Measurements from ENCODE around the gene SLC39A13. TPM values are rescaled to one million over a fixed set of nuclear protein-coding genes. Genes with fewer than 3 reads are reported as not detected.

The SLC39A13 gene
- total RNA-seq, 1 experiment from 2014 or later, result 29.8 TPM

DNA sequence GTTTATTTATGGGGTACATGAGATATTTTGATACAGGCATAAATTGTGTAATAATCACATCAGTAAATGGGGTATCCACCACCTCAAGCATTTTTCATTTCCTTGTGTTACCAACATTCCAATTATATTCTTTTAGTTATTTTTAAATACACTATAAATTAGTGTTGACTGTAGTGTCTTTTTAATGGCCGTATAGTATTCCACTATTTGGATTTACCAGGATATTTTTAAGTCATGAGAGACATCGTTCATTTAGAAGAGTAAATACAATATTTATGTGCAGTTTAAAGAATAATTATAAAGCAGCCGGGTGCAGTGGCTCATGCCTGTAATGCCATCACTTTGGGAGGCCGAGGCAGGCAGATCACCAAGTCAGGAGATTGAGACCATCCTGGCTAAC lies 23.9 kb upstream of the SLC39A13 start:
- no peak for DNase-seq (ENCODE audit: low read depth)

DNA sequence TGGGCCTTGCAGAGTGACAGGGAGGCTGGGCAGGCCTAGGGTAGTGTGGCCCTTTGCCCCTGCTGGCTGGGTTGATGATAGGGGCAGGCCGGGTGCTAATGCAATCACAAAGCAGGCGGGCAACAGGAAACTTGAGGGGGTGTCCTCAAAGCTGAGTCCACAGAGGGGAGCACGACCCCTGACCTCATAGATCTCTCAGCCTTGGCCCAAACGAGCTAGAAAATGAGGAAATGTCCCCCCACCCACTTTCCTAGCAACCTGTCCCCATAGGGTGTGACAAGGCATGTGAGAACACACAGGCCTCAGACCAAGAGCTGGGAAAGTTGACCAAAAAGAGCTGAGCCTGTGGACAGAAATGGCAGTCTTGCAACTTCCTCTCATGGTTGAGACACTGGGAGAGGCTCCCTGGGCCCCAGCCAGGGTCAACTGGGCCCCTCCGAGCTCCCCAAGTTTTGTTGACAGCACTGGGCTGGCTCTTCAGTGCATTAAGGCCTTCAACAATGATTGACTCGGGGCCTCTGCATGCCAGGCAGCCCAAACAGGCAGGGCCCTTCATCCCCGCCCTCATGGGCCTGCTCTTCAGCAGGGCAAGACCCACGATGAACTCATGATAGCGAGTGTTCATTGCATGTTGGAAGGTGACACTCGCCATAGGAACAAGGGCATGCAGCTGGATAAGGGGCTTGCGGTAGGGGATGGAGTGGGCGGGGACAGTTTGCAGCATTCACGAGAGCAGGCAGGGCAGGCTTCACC lies 20.3 kb upstream of the SLC39A13 start:
- no peak for DNase-seq (ENCODE audit: low read depth)

DNA sequence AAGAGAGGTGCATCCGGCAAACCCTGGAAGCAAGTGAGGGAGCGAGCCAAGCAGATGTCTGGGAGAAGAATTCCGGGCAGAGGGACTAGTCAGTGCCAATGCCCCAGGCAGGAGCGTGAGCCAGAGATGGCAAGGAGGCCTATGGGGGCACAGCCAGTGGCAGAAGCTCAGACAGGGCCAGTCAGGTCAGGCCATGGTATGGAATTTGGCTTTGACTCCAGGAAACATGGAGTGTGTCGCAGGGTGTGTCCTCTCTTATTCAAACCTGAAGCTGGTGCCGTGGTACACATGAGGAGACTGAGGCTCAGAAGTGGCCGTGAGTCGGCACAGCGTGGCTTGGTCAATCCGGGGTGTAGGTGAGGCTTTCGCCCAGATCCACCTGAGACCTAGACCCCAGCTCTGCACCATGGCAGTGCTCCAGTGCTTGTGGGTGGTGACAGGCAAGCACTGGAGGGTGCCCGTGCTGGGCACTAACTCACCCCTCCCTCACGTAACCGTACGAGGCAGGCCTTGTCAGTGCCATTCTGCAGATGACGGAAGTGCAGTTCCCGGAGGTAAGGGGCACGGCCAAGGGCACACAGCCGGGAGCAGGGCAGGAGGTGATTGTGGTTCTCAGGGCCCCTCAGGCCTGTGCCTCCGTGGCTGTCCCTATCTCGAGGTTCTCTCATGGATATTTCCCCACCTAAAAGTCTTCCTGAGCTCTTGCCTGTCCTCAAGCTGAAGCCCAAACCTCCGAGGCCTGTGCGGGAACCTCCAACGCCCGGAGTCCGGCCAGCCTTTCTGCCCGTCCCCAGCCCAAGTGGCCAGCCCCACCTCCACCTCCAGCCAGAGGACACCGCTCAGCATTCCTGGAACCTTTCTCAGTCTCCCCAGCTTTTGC lies 19.5 kb upstream of the SLC39A13 start:
- DNase-seq (ENCODE audit: low read depth), result no peak

DNA sequence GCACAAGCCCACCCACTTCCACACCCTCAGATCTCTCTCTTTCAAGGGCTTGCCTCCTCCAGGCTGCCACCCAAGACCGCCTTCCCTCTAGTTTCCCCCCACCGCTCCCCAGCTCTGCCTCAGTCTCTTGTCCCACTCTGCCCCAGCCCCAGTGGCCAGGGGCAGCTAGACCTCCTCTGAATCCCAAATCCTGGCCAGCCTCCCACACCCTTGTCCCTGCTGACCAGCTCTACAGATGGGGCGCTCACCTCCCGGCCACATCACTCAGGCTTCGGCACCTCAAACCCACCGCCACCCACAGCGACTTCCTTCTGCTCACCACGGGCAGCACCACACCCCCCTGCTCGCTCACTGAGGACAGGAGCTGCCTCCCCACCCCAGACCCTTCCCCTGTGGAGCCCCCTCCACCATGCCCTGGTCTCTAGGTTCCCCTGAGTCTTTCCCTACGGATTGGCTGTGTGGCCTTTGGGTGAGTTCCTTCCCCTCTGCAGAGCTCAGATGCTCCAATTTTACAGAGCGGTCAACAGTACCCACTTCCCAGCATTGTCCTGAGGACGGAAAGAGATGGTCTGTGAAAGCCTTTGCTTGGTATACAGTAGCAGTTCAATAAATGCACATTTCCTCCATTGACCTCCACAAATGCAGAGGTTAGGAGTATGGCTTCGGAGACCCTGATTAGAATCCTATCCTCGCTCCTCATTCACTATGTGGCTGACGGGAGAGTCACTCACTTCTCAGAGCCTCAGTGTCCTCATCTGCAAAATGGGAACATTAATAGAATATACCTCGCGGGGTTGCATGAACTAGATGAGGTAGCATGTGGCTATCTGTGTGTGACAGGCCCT lies 18.6 kb upstream of the SLC39A13 start:
- no peak for DNase-seq (ENCODE audit: low read depth)

DNA sequence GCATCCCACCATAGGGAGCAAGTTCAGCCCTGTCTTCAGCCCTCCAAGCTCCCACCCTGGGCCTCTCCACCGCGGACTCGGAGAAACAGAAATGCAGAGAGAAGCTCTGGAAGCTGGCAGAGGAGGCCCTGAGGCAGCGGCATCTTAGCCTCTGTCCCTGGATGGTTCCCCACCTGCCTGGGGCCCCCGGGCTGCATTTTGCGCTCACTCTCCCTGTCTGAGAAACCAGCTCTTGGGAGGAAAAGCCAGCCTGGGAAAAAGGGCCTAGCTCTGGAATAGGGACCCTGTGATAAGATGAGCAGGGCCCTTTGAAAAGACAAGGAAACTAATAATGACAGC lies 18.0 kb upstream of the SLC39A13 start:
- DNase-seq (ENCODE audit: low read depth), result no peak

DNA sequence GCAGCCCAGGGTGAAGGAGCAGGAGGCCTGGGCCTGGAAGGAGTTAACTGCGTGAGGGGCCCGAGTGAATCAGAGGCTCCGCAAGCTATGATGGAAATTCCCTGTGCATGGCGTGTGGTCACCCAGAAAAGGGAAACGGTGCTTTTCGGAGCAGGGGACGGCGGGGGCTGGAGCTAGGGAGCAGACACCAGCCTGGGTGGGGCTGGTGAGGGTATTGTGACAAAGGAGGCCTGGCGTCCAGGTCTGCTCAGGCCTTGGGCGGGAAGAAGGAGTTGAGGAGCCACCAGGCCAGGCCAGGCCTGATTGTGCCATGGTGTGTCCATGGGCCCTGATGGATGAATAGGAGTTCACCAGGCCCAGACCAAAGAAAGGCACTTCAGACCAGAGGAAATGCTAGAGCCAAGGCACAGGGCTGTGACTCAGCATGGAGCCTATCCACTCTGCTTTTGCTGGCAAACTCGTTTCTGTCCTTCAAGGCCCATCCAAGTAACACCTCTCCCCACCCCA lies 17.3 kb upstream of the SLC39A13 start:
- no peak for DNase-seq (ENCODE audit: low read depth)

DNA sequence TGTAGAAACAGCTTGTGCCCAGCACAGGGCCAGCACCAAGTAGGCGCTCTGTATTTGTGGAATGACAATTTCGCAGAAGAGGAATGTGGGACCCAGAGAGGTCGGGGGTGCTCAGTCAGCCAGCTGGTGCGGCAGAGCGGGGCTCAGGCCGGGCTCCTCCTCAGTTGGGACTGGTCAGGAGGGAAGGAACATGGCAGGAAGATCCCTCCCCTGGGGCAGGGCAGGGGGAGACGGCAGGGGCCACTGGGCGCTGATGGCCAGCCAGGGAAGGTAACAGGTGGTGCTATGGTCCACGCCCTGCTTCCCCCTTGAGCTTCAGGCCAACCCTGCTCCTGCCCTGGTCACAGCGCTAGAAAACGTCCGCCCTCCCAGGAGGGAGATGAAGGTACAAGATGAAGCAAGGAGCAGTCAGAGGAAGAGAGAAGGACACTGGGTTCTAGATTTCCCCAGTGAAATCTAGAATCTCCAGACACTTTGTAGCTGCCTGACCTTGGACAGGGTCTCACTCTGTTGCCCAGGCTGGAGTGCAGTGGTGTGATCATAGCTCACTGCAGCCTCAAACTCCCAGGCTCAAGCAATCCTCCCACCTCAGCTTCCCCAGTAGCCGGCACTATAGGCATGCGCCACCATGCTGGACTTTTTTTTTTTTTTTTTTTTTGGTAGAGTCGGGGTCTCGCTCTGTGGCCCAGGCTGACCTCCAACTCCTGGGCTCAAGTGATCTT lies 16.5 kb upstream of the SLC39A13 start:
- DNase-seq (ENCODE audit: low read depth), result no peak

DNA sequence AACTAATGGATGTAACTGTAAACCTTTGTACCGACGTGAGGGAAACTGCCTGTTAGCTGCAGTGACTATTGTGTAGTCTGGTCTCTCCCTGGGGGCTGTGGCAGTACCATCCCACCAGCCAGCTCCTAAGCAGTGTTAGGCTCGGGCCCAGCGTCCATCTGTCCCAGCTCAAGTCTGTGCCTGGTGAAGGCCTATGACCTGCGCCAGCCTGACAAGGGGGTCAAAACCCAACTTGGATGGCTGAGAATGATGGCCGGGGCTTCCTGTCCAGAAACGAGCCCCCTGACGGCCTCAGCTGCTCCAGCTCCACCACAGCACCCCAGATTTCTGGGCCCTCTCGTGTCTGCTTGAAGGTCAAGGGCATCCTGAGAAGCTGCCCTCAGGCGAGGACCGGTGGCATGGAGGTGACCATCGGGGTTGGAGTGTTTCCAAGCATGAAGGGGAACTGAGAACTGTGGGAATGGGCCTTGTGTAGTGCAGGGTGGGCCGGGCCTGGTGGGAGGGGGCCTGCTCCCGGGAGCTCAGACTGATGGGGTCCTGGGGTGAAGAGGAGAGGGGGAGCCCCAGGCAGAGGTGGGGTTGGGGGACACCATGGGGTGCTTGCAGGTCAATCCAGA lies 15.7 kb upstream of the SLC39A13 start:
- DNase-seq (ENCODE audit: low read depth), result no peak

DNA sequence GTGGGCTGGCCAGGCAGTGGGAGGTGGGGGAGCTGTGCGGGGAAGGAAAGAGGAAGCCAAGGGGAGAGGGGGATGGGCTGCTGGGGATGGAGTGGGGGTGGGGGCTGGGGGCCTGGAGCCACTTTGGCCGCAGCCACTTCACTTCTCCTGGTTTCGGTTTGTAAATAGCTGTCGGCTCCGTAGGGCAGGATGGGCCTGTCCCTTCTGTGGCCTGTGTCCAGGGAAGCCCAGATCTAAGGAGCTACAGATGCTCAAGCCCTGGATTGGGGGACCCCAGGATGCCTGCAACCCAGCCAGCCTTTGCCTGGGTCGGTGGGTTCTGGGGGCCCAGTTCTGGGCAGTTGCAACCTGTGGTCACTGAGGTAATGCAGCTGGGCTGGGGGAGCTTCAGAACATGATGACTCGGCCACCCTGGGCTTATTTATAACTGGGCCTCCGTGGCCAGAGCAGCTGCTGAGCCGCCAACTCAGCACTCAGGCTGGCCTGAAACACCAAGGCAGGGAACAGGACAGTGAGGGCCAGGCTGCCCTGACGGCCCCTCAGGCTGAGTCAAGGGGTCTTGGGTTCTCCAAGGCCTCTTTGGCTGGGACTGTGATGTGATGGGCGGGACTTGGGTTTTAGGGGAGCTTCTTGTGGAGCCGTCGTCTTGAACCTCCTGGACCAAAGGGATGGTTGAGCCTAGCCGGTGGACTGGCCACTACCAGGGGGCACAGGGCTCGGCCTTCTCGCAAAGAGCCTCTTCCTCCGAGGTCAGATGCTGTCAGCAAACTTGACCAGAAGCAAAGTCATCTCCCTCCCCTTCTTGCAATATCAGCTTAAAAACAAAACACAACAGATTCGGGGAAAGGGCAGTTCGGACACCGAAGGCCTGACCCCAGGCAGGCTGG lies 15.0 kb upstream of the SLC39A13 start:
- DNase-seq (ENCODE audit: low read depth), result no peak

DNA sequence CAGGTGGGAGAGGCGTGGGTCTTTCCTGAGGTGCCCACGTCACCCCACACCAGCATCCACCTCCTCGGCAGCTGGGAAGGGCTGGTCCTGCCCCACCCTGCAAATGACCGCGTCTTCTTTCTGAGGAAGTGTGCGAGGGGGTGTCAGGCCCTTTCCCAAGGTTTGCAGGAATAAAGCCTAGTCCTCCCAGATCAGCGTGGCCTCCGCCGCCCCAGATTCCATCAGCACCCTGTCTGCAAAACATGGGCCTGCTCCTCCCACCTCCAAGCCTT lies 14.4 kb upstream of the SLC39A13 start:
- no peak for DNase-seq (ENCODE audit: low read depth)

DNA sequence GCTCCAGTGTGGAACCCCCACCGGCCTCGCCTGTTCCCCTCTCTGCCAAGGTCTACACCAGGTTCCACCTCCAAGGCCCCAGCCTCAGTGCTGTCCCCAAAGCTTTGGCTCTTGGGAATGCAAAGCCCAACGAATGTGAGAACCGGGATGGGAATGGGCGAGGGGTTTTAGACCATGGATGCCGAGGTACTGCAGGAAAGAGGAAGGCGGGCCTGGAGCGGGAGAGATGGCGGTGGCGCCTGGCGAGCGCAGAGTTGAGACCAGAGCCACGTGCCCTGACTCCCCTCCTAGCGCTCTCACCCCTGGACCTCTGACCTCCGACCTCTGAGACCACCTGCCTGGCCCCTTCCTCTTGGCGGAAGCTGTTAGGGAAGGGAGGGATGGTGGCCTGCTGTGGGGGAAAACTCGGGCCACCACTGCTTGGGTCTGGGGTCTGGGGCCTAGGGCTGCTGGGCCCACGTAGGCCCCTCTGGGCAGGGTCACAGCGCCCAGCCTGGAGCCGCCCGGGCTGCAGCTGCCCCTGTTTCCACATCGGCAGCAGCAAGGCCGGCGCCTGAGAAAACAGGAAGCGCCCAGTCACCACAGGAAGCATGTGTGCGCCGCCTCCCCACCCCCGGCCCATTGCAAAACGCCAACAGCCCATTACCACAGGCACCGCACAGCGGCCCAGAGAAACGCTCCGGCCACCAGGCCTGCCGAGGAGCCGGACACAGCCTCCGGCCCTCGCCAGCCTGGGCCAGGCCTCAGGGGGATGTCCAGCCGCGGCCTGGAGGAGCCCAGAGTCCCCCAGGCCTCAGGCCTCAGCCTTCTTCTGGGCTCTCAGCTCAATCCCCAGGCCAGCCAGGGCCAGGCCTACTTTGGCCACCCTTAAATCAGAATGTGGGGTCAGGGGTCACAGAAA lies 13.8 kb upstream of the SLC39A13 start:
- peak; percentile 61 for DNase-seq (ENCODE audit: low read depth)

DNA sequence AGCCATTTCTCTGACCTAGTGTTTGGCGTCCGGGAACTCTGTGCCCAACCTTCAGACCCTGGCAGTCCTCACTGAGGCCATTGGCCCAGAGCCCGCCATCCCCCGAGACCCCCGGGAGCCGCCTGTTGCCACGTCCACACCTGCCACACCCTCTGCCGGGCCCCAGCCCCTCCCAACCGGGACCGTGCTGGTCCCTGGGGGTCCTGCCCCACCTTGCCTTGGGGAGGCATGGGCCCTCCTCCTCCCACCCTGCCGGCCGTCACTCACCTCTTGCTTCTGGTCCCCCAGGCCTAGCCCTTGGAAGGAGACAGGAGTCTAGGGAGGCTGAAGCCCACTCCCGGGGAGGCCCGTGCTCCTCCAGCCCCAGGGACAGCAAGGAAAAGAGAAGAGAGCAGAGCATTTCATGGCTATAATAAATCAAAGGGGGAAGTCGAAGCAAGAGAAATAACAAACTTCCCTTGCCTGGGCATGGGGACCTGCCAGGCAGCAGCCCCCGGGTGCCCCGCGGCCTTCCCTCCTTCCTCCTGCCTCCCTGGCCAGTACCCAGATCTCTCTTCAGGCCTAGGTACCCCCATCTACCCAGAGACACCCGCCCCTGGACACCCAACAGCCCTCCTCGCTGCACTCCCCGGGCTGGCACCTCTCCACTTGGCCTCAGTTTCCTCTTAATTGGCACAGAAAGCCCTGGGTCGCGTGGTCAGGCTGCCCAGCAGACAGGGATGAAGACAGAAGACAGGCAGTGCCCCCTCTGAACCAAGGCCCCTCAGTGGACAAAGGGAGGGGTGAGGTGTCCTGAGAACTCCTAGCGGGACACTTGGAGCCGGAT lies 13.0 kb upstream of the SLC39A13 start:
- DNase-seq (ENCODE audit: low read depth), result no peak

DNA sequence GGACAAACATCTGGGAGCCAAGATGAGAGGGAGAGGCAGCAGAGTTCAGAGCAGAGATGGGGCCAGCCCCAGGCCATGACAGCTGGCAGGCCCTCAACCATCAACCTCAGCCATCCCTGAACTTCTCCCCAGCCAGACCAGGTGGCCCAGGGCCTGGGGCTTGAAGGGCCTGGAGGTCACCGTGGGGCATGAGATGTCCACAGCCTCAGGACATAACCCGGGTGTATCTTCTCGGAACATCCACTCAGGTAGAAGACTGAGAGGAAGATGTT lies 12.4 kb upstream of the SLC39A13 start:
- DNase-seq (ENCODE audit: low read depth), result no peak

DNA sequence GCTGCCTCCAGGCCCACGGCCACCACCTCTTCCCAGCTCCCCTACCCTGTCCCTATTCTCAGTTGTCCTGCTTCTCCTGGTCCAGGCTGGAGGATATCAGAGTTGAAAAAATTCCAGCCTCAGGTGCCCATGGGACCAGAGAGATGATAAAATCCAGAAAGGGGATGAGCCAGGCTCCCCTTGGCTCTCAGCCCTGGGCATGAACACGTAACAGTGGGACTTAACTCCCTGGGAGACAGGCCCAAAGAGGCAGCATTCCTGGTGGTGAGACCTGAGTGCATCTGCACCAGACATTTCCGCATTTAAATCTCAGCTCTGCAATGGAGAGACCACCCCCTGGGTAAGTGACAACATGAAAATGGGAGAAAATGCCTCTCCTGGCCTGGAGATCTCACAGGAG lies 10.4 kb upstream of the SLC39A13 start:
- no peak for DNase-seq (ENCODE audit: low read depth)

DNA sequence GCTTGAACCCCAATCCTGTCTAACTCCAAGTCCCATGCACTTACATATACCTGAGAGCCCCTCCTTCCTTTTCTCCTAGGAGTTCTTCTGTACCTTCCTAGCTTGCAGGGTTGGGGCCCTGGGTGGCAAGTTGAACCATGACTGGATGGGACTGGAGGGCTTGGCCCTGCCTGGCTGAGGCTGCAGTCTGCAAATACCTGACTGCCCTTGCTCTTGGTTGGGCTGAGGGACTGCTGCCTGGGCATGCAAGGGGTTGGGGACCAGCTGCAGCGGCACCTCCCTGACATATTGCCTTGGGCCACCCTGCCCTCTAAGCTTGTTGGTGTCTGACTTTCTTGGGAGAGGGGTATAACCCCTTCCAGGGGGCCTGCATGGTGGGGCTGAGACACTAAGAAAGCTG lies 9.8 kb upstream of the SLC39A13 start:
- DNase-seq (ENCODE audit: low read depth), result no peak

DNA sequence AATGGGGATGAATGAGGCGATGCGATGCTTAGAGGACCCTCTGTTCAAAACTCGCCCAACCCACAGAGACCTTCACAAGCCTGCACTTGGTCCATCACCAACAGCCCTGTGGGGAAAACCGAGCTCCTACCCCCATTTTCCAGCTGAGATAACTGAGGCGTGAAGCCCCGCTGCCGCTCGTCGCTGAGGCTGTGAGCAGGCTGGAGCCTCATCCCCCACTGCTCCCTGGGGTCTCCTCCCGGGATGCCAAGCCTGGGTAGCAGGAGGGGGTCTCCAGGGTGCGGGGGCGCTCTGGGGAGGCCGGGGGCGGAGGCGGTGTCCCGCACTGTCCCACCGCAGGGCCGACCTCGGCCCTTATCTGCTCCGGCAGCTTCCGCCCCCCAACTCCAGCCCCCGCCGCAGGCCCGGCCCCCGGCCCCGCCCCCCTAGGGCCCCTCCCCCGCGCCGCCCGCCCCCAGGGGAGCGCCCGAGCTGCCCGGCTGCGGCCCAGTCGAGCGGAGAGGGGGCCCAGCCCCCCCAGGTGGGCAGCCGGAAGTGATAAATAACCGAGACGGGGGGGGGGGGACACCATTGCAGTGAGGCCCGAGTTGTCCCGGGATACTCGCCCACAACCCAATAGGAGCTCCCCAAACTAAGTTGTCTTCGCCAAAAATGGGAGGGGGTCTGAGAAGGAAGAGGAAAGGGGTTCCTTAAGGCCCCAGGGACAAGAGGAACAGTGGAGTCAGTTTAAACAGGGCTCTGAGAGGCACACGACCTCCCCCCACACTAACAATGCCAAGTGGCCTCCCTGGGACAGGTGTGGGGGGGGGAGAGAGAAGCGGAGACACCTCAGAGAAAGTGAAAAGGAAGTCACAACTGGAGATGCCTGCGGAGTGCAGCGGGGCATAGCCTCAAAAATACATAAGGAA lies 8.3 kb upstream of the SLC39A13 start:
- no peak for DNase-seq (ENCODE audit: low read depth)

DNA sequence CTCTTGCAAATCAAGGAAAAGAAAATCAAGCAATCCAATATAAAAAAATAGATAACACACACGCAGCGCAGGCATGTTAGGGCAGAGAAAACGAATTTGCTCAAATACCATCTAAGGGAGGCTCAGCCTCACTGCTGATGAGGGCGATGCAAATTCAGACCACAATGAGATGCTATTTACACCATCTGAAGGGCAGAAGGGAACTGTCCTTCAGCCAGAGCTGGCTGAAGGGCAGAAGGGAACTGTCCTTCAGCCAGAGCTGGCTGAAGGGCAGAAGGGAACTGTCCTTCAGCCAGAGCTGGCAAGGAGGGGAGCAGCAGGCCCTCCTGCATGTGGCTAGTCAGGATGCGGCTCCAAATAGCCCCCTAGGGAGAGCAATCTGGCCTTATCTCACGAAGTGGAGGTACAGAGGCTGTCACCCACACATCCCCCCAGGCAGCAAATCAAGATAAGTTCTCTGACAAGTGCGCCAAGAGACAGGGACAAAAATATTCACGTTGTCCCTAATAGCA lies 7.6 kb upstream of the SLC39A13 start:
- DNase-seq (ENCODE audit: low read depth), result no peak

Measured in Daoy (cell line).